ENCODE results near the gene EFS.

GRCh38 chr14:23396126-23396525 lies 31.2 kb upstream of the EFS start:
- no peak for TF ChIP-seq CTCF (IDR thresholded peaks at IDR 0.05)
- TF ChIP-seq POLR2A (IDR thresholded peaks at IDR 0.05), result no peak

Data from gastroesophageal sphincter (tissue), 3 donors.